ENCODE results near the gene LOXL4.

The LOXL4 gene

GRCh38 chr10:98267894-98268693 is at the start of gene LOXL4:
Gene LOXL4, minus strand, starts transcription at chr10:98268194. Its CDS starts 5,175 bp downstream, at chr10:98263019.
- DNase-seq, result no peak

- no peak for DNase-seq
Observed at GRCh38 chr10:98316661-98317060, 48.7 kb upstream of the LOXL4 start.

GRCh38 chr10:98316170-98316569 is 48.2 kb upstream of the LOXL4 start:
- DNase-seq, result no peak

- no peak for DNase-seq
Observed at GRCh38 chr10:98314532-98315284, 46.7 kb upstream of the LOXL4 start.

- DNase-seq, result no peak
Observed at GRCh38 chr10:98313598-98313997, 45.6 kb upstream of the LOXL4 start.

GRCh38 chr10:98312822-98313221 is 44.8 kb upstream of the LOXL4 start:
- DNase-seq, result no peak

- DNase-seq, result no peak
Observed at GRCh38 chr10:98312349-98312748, 44.4 kb upstream of the LOXL4 start.

- DNase-seq, result no peak
Observed at GRCh38 chr10:98310701-98311100, 42.7 kb upstream of the LOXL4 start.

GRCh38 chr10:98309366-98310355 is 41.7 kb upstream of the LOXL4 start:
- DNase-seq, result peak; percentile 93

- DNase-seq, result peak; percentile 38
Observed at GRCh38 chr10:98308669-98309365, 40.8 kb upstream of the LOXL4 start.

- DNase-seq, result no peak
Observed at GRCh38 chr10:98307916-98308541, 40.0 kb upstream of the LOXL4 start.

- DNase-seq, result no peak
Observed at GRCh38 chr10:98306501-98306900, 38.5 kb upstream of the LOXL4 start.

- no peak for DNase-seq
Observed at GRCh38 chr10:98303569-98303968, 35.6 kb upstream of the LOXL4 start.

- peak; percentile 21 for DNase-seq
Observed at GRCh38 chr10:98302741-98303365, 34.9 kb upstream of the LOXL4 start.

GRCh38 chr10:98301664-98302319 is 33.8 kb upstream of the LOXL4 start:
- DNase-seq, result peak; percentile 90

- no peak for DNase-seq
Observed at GRCh38 chr10:98300526-98301229, 32.7 kb upstream of the LOXL4 start.

GRCh38 chr10:98299341-98299740 is 31.3 kb upstream of the LOXL4 start:
- no peak for DNase-seq

- DNase-seq, result no peak
Observed at GRCh38 chr10:98296524-98296923, 28.5 kb upstream of the LOXL4 start.

GRCh38 chr10:98295907-98296306 is 27.9 kb upstream of the LOXL4 start:
- DNase-seq, result peak; percentile 20

- no peak for DNase-seq
Observed at GRCh38 chr10:98295401-98295811, 27.4 kb upstream of the LOXL4 start.

All from NCI-H1694 treated with DMSO at 0.1 percent for 48 hours (cell line).